Trophoblast cell (in vitro differentiated cells and primary cell): ENCODE data around the gene DMXL1.

Experiments
- DNase-seq, 2 donors: peaks; one replicate each; pipeline ENCODE4 v3.0.0-alpha.2; 2016
- H2AFZ ChIP-seq: 2 replicates; pipeline ENCODE4 v1.6.1; 2013; ENCODE audit warnings: low read length, moderate library complexity, mild to moderate bottlenecking; ENCODE audit not compliant: insufficient read depth, poor library complexity
- H2AK5ac ChIP-seq: 2 replicates; pipeline ENCODE4 v1.6.1; 2013; ENCODE audit warnings: mild to moderate bottlenecking, low read length
- H2BK120ac ChIP-seq: 2 replicates; pipeline ENCODE4 v1.6.1; 2013; ENCODE audit warnings: low read length, mild to moderate bottlenecking, moderate library complexity; ENCODE audit not compliant: insufficient read depth, poor library complexity
- H2BK12ac ChIP-seq: 2 replicates; pipeline ENCODE4 v1.6.1; 2013; ENCODE audit warnings: mild to moderate bottlenecking, low read length, moderate library complexity
- H2BK5ac ChIP-seq: 2 replicates; pipeline ENCODE4 v1.6.1; 2013; ENCODE audit warnings: low read length, low read depth, moderate library complexity, mild to moderate bottlenecking; ENCODE audit not compliant: poor library complexity
- H3K14ac ChIP-seq: 2 replicates; pipeline ENCODE4 v1.6.1; 2013; ENCODE audit warnings: mild to moderate bottlenecking, low read length
- H3K18ac ChIP-seq: 2 replicates; pipeline ENCODE4 v1.6.1; 2013; ENCODE audit warnings: mild to moderate bottlenecking, low read length
- H3K23ac ChIP-seq: 2 replicates; pipeline ENCODE4 v1.6.1; 2013; ENCODE audit warnings: low read length
- H3K27ac ChIP-seq: 2 replicates; pipeline ENCODE4 v1.5.1; 2013; ENCODE audit warnings: low read depth, mild to moderate bottlenecking, inconsistent platforms, low read length, moderate library complexity
- H3K27me3 ChIP-seq: 2 replicates; pipeline ENCODE4 v1.6.1; 2013; ENCODE audit warnings: inconsistent platforms, mild to moderate bottlenecking, low read length, moderate library complexity; ENCODE audit not compliant: insufficient read depth
- H3K36me3 ChIP-seq, 2 experiments: 1 replicate in 1 of 2; 2 replicates in 1 of 2; pipeline ENCODE4 v1.6.1; 2013; ENCODE audit warnings: low read length in 2 of 2, mild to moderate bottlenecking in 2 of 2, moderate library complexity in 1 of 2; ENCODE audit not compliant: insufficient read depth in 2 of 2, control insufficient read depth in 1 of 2
- H3K4ac ChIP-seq: 2 replicates; pipeline ENCODE4 v1.6.1; 2013; ENCODE audit warnings: low read depth, mild to moderate bottlenecking, low read length, moderate library complexity
- H3K4me1 ChIP-seq, 2 experiments: 1 replicate in 1 of 2; 2 replicates in 1 of 2; pipeline ENCODE4 v1.6.1; 2013; ENCODE audit warnings: low read length in 2 of 2, mild to moderate bottlenecking in 2 of 2, moderate library complexity in 1 of 2; ENCODE audit not compliant: insufficient read depth in 2 of 2, control insufficient read depth in 1 of 2
- H3K4me2 ChIP-seq: 2 replicates; pipeline ENCODE4 v1.6.1; 2013; ENCODE audit warnings: inconsistent platforms, mild to moderate bottlenecking, low read length, moderate library complexity
- H3K4me3 ChIP-seq: 2 replicates; pipeline ENCODE4 v1.5.1; 2013; ENCODE audit warnings: mild to moderate bottlenecking, low read depth, low read length, inconsistent platforms
- H3K79me1 ChIP-seq: one replicate; pipeline ENCODE4 v1.6.1; 2013; ENCODE audit warnings: low read length
- H3K79me2 ChIP-seq: 2 replicates; pipeline ENCODE4 v1.6.1; 2013; ENCODE audit warnings: low read length, mild to moderate bottlenecking; ENCODE audit not compliant: control insufficient read depth, insufficient read depth, poor library complexity
- H3K9ac ChIP-seq: 2 replicates; pipeline ENCODE4 v1.6.1; 2013; ENCODE audit warnings: mild to moderate bottlenecking, low read length
- H3K9me3 ChIP-seq: 2 replicates; pipeline ENCODE4 v1.6.1; 2013; ENCODE audit warnings: low read depth, mild to moderate bottlenecking, control low read depth, inconsistent platforms, low read length; ENCODE audit not compliant: insufficient read depth
- H4K12ac ChIP-seq: 2 replicates; pipeline ENCODE4 v1.6.1; 2013; ENCODE audit warnings: low read depth, mild to moderate bottlenecking, low read length, moderate library complexity
- H4K8ac ChIP-seq: 2 replicates; pipeline ENCODE4 v1.6.1; 2013; ENCODE audit warnings: low read depth, mild to moderate bottlenecking, low read length, moderate library complexity
- H4K91ac ChIP-seq: one replicate; pipeline ENCODE4 v1.6.1; 2013; ENCODE audit warnings: low read depth, mild to moderate bottlenecking, low read length, moderate library complexity
- WGBS: extraction: QIAGEN DNeasy Blood & Tissue Kit; methylation state at CpG from one replicate; pipeline ENCODE4 v1.1.7; 2013; ENCODE audit warnings: missing lambda C conversion rate; ENCODE audit not compliant: insufficient read length, insufficient coverage; ENCODE audit errors: extremely low coverage; 5-methylcytosine and 5-hydroxymethylcytosine counted together

DMXL1 gene

GRCh38 chr5:119176785-119177184, 105.9 kb downstream of the DMXL1 start:
- H2BK120ac ChIP-seq, result no peak overlapping the region
- WGBS, result no CpG with 5 or more reads among the region's 3 CpGs
- no peak overlapping the region for H2BK5ac ChIP-seq
- no peak overlapping the region for H3K9ac ChIP-seq
- H3K27ac ChIP-seq, result no peak overlapping the region
- no peak overlapping the region for H3K18ac ChIP-seq
- H4K91ac ChIP-seq, result no peak overlapping the region
- no peaks in the 10 kb centered on the region for H3K79me2 ChIP-seq
- no peak overlapping the region for H4K12ac ChIP-seq
- H3K4me2 ChIP-seq, result no peak overlapping the region
- H3K14ac ChIP-seq, result no peak overlapping the region
- H4K8ac ChIP-seq, result no peak overlapping the region
- no peak overlapping the region for H2AFZ ChIP-seq
- no peak overlapping the region for H2BK12ac ChIP-seq
- no peaks in the 10 kb centered on the region for H3K79me1 ChIP-seq
- DNase-seq, result no peak
- H2AK5ac ChIP-seq, result no peak overlapping the region
- H3K9me3 ChIP-seq, result no peaks in the 10 kb centered on the region
- H3K4me1 ChIP-seq, result no peaks in the 10 kb centered on the region
- no peaks in the 10 kb centered on the region for H3K36me3 ChIP-seq
- no peak overlapping the region for H3K23ac ChIP-seq
- H3K4ac ChIP-seq, result no peak overlapping the region
- no peak overlapping the region for H3K4me3 ChIP-seq
- H3K27me3 ChIP-seq, result no peaks in the 10 kb centered on the region

- H2BK12ac ChIP-seq, result no peak overlapping the region
- H3K4me2 ChIP-seq, result no peak overlapping the region
- no peak overlapping the region for H3K4ac ChIP-seq
- no peaks in the 10 kb centered on the region for H3K79me2 ChIP-seq
- H3K36me3 ChIP-seq, result no peaks in the 10 kb centered on the region
- H3K4me1 ChIP-seq, result no peaks in the 10 kb centered on the region
- H2BK120ac ChIP-seq, result no peak overlapping the region
- H2AK5ac ChIP-seq, result no peak overlapping the region
- no peak overlapping the region for H2AFZ ChIP-seq
- no peak overlapping the region for H3K4me3 ChIP-seq
- H3K23ac ChIP-seq, result no peak overlapping the region
- H3K79me1 ChIP-seq, result no peaks in the 10 kb centered on the region
- no peak overlapping the region for H4K91ac ChIP-seq
- no peak overlapping the region for H4K8ac ChIP-seq
- H3K9me3 ChIP-seq, result no peaks in the 10 kb centered on the region
- no peak overlapping the region for H3K18ac ChIP-seq
- H3K27me3 ChIP-seq, result no peaks in the 10 kb centered on the region
- H2BK5ac ChIP-seq, result no peak overlapping the region
- H3K14ac ChIP-seq, result no peak overlapping the region
- no peak overlapping the region for H3K9ac ChIP-seq
- WGBS, result no CpG with 5 or more reads among the region's 3 CpGs
- H4K12ac ChIP-seq, result no peak overlapping the region
- DNase-seq, result no peak
- no peak overlapping the region for H3K27ac ChIP-seq
Observed at GRCh38 chr5:119177226-119177625, 106.3 kb downstream of the DMXL1 start.

DNA sequence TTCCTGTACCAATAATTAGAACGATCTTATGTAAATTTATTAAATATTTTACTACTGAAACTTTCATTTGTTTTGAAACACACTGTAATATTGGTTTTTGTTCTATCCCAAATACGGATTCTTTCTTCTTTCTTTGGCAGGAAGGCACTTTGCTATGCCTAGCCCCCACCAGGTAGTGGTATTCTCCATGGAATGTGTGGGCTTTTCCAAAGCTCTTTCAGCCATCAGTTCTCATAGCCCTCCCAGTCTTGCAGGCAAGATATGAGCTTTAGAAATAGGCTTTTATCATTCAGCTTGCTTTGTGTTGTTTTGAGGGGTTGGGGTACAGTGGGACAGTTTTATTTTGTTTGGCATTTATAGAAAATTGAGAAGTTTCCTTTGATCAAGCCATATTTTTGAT, 107.5 kb downstream of the DMXL1 start:
- Histone ChIP-seq H3K4me3 (no peak overlapping the region), H2BK120ac (no peak overlapping the region), H3K79me2 (no peaks in the 10 kb centered on the region), H3K27me3 (no peaks in the 10 kb centered on the region), H3K79me1 (no peaks in the 10 kb centered on the region), H3K27ac (no peak overlapping the region), H4K12ac (no peak overlapping the region), H3K9ac (no peak overlapping the region), H3K4me2 (no peak overlapping the region), H3K36me3 (no peaks in the 10 kb centered on the region), H2AFZ (no peak overlapping the region), H2BK5ac (no peak overlapping the region), H3K18ac (no peak overlapping the region), H2BK12ac (no peak overlapping the region), H3K4ac (no peak overlapping the region), H2AK5ac (no peak overlapping the region), H3K9me3 (no peaks in the 10 kb centered on the region), H4K91ac (no peak overlapping the region), H3K23ac (no peak overlapping the region), H3K14ac (no peak overlapping the region), H3K4me1 (no peaks in the 10 kb centered on the region), H4K8ac (no peak overlapping the region)
- WGBS, result no CpG with 5 or more reads among the region's 2 CpGs
- DNase-seq, result no peak

DNA sequence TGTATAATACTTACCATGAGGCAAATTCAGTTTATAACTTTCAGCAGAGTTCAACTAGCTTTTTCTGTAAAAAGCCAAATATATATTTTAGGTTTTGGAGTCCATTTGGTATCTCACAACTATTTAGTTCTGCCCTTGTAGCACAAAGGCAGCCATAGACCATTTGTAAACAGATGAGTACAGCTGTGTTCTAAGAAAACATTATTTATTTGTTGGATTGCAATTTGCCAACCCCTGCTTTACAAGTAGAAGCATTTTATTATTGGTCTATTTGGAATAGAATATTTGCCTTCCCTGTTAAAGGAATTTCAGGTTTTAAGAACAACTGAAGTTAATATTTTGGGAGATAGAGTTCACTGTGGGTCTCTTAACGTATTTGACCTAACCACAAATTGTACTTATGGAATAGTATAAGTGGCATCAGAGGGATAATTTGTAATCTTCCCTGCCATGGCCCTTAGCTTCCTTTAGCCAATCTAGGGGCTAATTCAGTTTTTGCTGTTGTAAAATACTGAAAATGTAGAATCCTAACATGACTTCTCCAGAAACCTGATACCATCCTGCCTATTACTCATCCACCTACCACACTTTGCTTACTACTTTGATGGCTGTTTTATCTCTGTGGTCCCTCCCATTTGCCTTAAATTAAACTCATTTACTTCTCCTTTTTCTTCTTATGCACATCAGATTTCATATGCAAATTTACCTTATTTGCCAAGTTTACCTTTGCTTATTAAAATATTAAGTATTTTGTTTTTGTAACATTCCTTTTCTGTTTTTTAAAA, 109.2 kb downstream of the DMXL1 start:
- Histone ChIP-seq H3K4ac (no peak overlapping the region), H4K8ac (no peak overlapping the region), H3K4me2 (no peak overlapping the region), H3K27ac (no peak overlapping the region), H3K9me3 (no peaks in the 10 kb centered on the region), H2AFZ (no peak overlapping the region), H3K18ac (no peak overlapping the region), H4K12ac (no peak overlapping the region), H3K79me1 (no peaks in the 10 kb centered on the region), H2BK120ac (no peak overlapping the region), H3K9ac (no peak overlapping the region), H3K4me1 (no peaks in the 10 kb centered on the region), H3K14ac (no peak overlapping the region), H3K27me3 (no peaks in the 10 kb centered on the region), H2BK5ac (no peak overlapping the region), H3K4me3 (no peak overlapping the region), H4K91ac (no peak overlapping the region), H3K36me3 (no peaks in the 10 kb centered on the region), H3K23ac (no peak overlapping the region), H2BK12ac (no peak overlapping the region), H3K79me2 (no peaks in the 10 kb centered on the region), H2AK5ac (no peak overlapping the region)
- DNase-seq, result no peak
- WGBS, result no CpG with 5 or more reads among the region's 1 CpG
